IPS-20b (cell line): ENCODE results near the gene EDARADD.

Experiments used
- H3K27ac ChIP-seq: one replicate; pipeline ENCODE4 v1.5.1; 2013; ENCODE audit warnings: low read length
- H3K27me3 ChIP-seq: 2 replicates; pipeline ENCODE4 v1.6.1; 2013; ENCODE audit warnings: mild to moderate bottlenecking, low read length, inconsistent platforms; ENCODE audit not compliant: insufficient read depth
- H3K36me3 ChIP-seq: 2 replicates; pipeline ENCODE4 v1.6.1; 2013; ENCODE audit warnings: low read depth, mild to moderate bottlenecking, inconsistent platforms, low read length, moderate library complexity; ENCODE audit not compliant: insufficient read depth
- H3K4me1 ChIP-seq: 2 replicates; pipeline ENCODE4 v1.6.1; 2013; ENCODE audit warnings: mild to moderate bottlenecking, control low read depth, inconsistent platforms, low read length, moderate library complexity; ENCODE audit not compliant: insufficient read depth
- H3K4me3 ChIP-seq: 2 replicates; pipeline ENCODE4 v1.5.1; 2013; ENCODE audit warnings: mild to moderate bottlenecking, low read length, inconsistent platforms
- H3K9ac ChIP-seq: 2 replicates; pipeline ENCODE4 v1.6.1; 2013; ENCODE audit warnings: low read depth, mild to moderate bottlenecking, inconsistent platforms, low read length, moderate library complexity
- H3K9me3 ChIP-seq: 2 replicates; pipeline ENCODE4 v1.6.1; 2013; ENCODE audit warnings: mild to moderate bottlenecking, low read depth, low read length, inconsistent platforms; ENCODE audit not compliant: insufficient read depth

The EDARADD gene

GRCh38 chr1:236509647-236510401 is 115.7 kb downstream of the EDARADD start:
- Histone ChIP-seq H3K4me3 (no peak overlapping the region), H3K36me3 (no peaks in the 10 kb centered on the region), H3K27me3 (no peaks in the 10 kb centered on the region), H3K4me1 (no peaks in the 10 kb centered on the region), H3K27ac (no peak overlapping the region), H3K9me3 (no peaks in the 10 kb centered on the region), H3K9ac (no peak overlapping the region)

GRCh38 chr1:236511735-236512418 is 117.8 kb downstream of the EDARADD start:
- Histone ChIP-seq H3K4me3 (no peak overlapping the region), H3K9me3 (no peaks in the 10 kb centered on the region), H3K4me1 (peaks cover under 1% of the 10 kb centered on the region; the same call in 1 of the 2 replicates), H3K27ac (no peak overlapping the region), H3K9ac (no peak overlapping the region), H3K36me3 (no peaks in the 10 kb centered on the region), H3K27me3 (no peaks in the 10 kb centered on the region)

- no peak overlapping the region for H3K4me3 ChIP-seq
- H3K27ac ChIP-seq: no peak overlapping the region
- H3K36me3 ChIP-seq: no peaks in the 10 kb centered on the region
- H3K27me3 ChIP-seq: no peaks in the 10 kb centered on the region
- no peaks in the 10 kb centered on the region for H3K9me3 ChIP-seq
- no peak overlapping the region for H3K9ac ChIP-seq
- peaks cover 7% of the 10 kb centered on the region; the same call in 1 of the 2 replicates for H3K4me1 ChIP-seq
These were observed 120.8 kb downstream of the EDARADD start for GRCh38 chr1:236514703-236515442.

GRCh38 chr1:236515443-236515958 is 121.4 kb downstream of the EDARADD start:
- no peak overlapping the region for H3K4me3 ChIP-seq
- H3K4me1 ChIP-seq: peaks cover 7% of the 10 kb centered on the region; the same call in 1 of the 2 replicates
- H3K9me3 ChIP-seq: no peaks in the 10 kb centered on the region
- H3K27me3 ChIP-seq: no peaks in the 10 kb centered on the region
- no peak overlapping the region for H3K9ac ChIP-seq
- H3K36me3 ChIP-seq: no peaks in the 10 kb centered on the region
- H3K27ac ChIP-seq: no peak overlapping the region

- Histone ChIP-seq H3K4me3 (no peak overlapping the region), H3K9me3 (no peaks in the 10 kb centered on the region), H3K9ac (no peak overlapping the region), H3K4me1 (peaks cover 7% of the 10 kb centered on the region; the same call in 1 of the 2 replicates), H3K27me3 (peaks cover 3% of the 10 kb centered on the region; the same call in 1 of the 2 replicates), H3K27ac (no peak overlapping the region), H3K36me3 (no peaks in the 10 kb centered on the region)
These were observed 123.0 kb downstream of the EDARADD start for GRCh38 chr1:236516929-236517704.

- H3K9ac ChIP-seq: no peak overlapping the region
- H3K4me3 ChIP-seq: no peak overlapping the region
- H3K27me3 ChIP-seq: peaks cover 15% of the 10 kb centered on the region; the same call in 1 of the 2 replicates
- no peaks in the 10 kb centered on the region for H3K9me3 ChIP-seq
- no peaks in the 10 kb centered on the region for H3K36me3 ChIP-seq
- H3K27ac ChIP-seq: no peak overlapping the region
- peaks cover 7% of the 10 kb centered on the region; the same call in 1 of the 2 replicates for H3K4me1 ChIP-seq
These were observed 124.2 kb downstream of the EDARADD start for GRCh38 chr1:236518322-236518721.

GRCh38 chr1:236520445-236521005 is 126.4 kb downstream of the EDARADD start:
- Histone ChIP-seq H3K4me1 (peaks cover 7% of the 10 kb centered on the region; the same call in 1 of the 2 replicates), H3K9me3 (no peaks in the 10 kb centered on the region), H3K27ac (no peak overlapping the region), H3K9ac (no peak overlapping the region), H3K36me3 (no peaks in the 10 kb centered on the region), H3K27me3 (peaks cover 34% of the 10 kb centered on the region), H3K4me3 (no peak overlapping the region)

GRCh38 chr1:236522937-236523703 is 129.0 kb downstream of the EDARADD start:
- no peaks in the 10 kb centered on the region for H3K9me3 ChIP-seq
- H3K4me1 ChIP-seq: no peaks in the 10 kb centered on the region
- H3K9ac ChIP-seq: peak overlapping the region; percentile 58; the same call in 1 of the 2 replicates
- H3K36me3 ChIP-seq: no peaks in the 10 kb centered on the region
- peak overlapping the region; percentile 82 for H3K4me3 ChIP-seq
- H3K27ac ChIP-seq: no peak overlapping the region
- peaks cover 34% of the 10 kb centered on the region for H3K27me3 ChIP-seq

- H3K9me3 ChIP-seq: no peaks in the 10 kb centered on the region
- H3K4me1 ChIP-seq: no peaks in the 10 kb centered on the region
- peak within 1 kb of the TSS; percentile 58; the same call in 1 of the 2 replicates for H3K9ac ChIP-seq
- H3K27ac ChIP-seq: no peak within 1 kb of the TSS
- peak within 1 kb of the TSS; percentile 82 for H3K4me3 ChIP-seq
- H3K27me3 ChIP-seq: peaks cover 34% of the 10 kb centered on the region
- no peaks in the 10 kb centered on the region for H3K36me3 ChIP-seq
These were observed 129.6 kb downstream of the EDARADD start, which contains the start of gene LGALS8 for GRCh38 chr1:236523704-236524141. Gene LGALS8 (plus strand): TSS chr1:236523982. CDS start chr1:236526071, 2,089 bp downstream.
